WTC11 (cell line): ENCODE results near the gene NPW. TPM values are rescaled to one million over a fixed set of nuclear protein-coding genes. Genes with fewer than 3 reads are reported as not detected.

ENCODE experiments used
- ATAC-seq: fragments of 200-7000 bp; cut with Tn5 transposase; 2 replicates; pipeline ENCODE4 v1.10.0; 2021; ENCODE audit warnings: mild to moderate bottlenecking, moderate library complexity
- CTCF ChIA-PET: fragments of 300-600 bp; sonication (Branson Sonifier 250); formaldehyde crosslinking; loops from one replicate; lab custom pipeline; 2021; ENCODE audit warnings: antibody characterized with exemption; lab: Charles Lee
- POLR2A ChIA-PET: fragments of 350-600 bp; sonication (Branson Sonifier 250); formaldehyde crosslinking; loops from one replicate; lab custom pipeline; 2021; ENCODE audit warnings: antibody characterized with exemption; lab: Charles Lee
- DNase-seq: peaks from one replicate; pipeline ENCODE4 v3.0.0; 2021; ENCODE audit warnings: low spot score
- H3K27ac Mint-ChIP-seq: 2 replicates; pipeline ENCODE4 v1.8.0; 2021; ENCODE audit warnings: mixed read lengths
- H3K27me3 Mint-ChIP-seq: 2 replicates; pipeline ENCODE4 v1.8.0; 2021; ENCODE audit warnings: low read depth, mild to moderate bottlenecking, moderate library complexity, mixed read lengths
- H3K36me3 Mint-ChIP-seq: 2 replicates; pipeline ENCODE4 v1.8.0; 2021; ENCODE audit warnings: mixed read lengths
- H3K4me1 Mint-ChIP-seq: 2 replicates; pipeline ENCODE4 v1.8.0; 2022; ENCODE audit warnings: mixed read lengths
- H3K4me3 Mint-ChIP-seq: 2 replicates; pipeline ENCODE4 v1.8.0; 2021; ENCODE audit warnings: mild to moderate bottlenecking, moderate library complexity, mixed read lengths
- H3K9me3 Mint-ChIP-seq: 2 replicates; pipeline ENCODE4 v1.8.0; 2021; ENCODE audit warnings: mixed read lengths
- ARID4B ChIP-seq: sonication (generic); formaldehyde crosslinking; IDR thresholded peaks from 2 replicates; pipeline ENCODE4 v1.8.0; 2023; ENCODE audit warnings: missing genetic modification reagents, mild to moderate bottlenecking, borderline replicate concordance
- ATF1 ChIP-seq: sonication (generic); formaldehyde crosslinking; IDR thresholded peaks from 2 replicates; pipeline ENCODE4 v1.8.1; 2023; ENCODE audit warnings: mild to moderate bottlenecking, moderate library complexity, missing genetic modification reagents
- CREM ChIP-seq: sonication (generic); formaldehyde crosslinking; IDR thresholded peaks from 2 replicates; pipeline ENCODE4 v1.8.1; 2022; ENCODE audit warnings: mild to moderate bottlenecking, missing genetic modification reagents, moderate library complexity
- ELF4 ChIP-seq: sonication (generic); formaldehyde crosslinking; IDR thresholded peaks from 2 replicates; pipeline ENCODE4 v1.8.1; 2022; ENCODE audit warnings: low read depth, mild to moderate bottlenecking, moderate library complexity, missing genetic modification reagents
- EMX1 ChIP-seq: fragments of 250-450 bp; sonication (Bioruptor Pico); IDR thresholded peaks from 2 replicates; pipeline ENCODE4 v1.8.0; 2021; ENCODE audit warnings: mild to moderate bottlenecking
- FOXJ3 ChIP-seq: sonication (generic); formaldehyde crosslinking; IDR thresholded peaks from 2 replicates; pipeline ENCODE4 v1.9.0; 2021; ENCODE audit warnings: missing genetic modification reagents, mild to moderate bottlenecking, borderline replicate concordance
- FOXK1 ChIP-seq: sonication (generic); formaldehyde crosslinking; IDR thresholded peaks from 2 replicates; pipeline ENCODE4 v1.8.0; 2022; ENCODE audit warnings: mild to moderate bottlenecking, moderate library complexity, missing genetic modification reagents
- FOXP1 ChIP-seq: sonication (generic); formaldehyde crosslinking; IDR thresholded peaks from 2 replicates; pipeline ENCODE4 v1.8.0; 2022; ENCODE audit warnings: missing genetic modification reagents, mild to moderate bottlenecking, moderate library complexity, borderline replicate concordance
- IRF2 ChIP-seq: sonication (generic); formaldehyde crosslinking; IDR thresholded peaks from 2 replicates; pipeline ENCODE4 v1.8.0; 2022; ENCODE audit warnings: low read depth, missing genetic modification reagents, borderline replicate concordance
- NFYB ChIP-seq: sonication (generic); formaldehyde crosslinking; conservative IDR thresholded peaks from 2 replicates; pipeline ENCODE4 v1.8.0; 2022; ENCODE audit warnings: low read depth, missing genetic modification reagents
- PRDM15 ChIP-seq: sonication (generic); formaldehyde crosslinking; IDR thresholded peaks from 2 replicates; pipeline ENCODE4 v1.8.0; 2022; ENCODE audit warnings: missing genetic modification reagents
- RELA ChIP-seq: sonication (generic); formaldehyde crosslinking; IDR thresholded peaks from 2 replicates; pipeline ENCODE4 v1.8.1; 2022; ENCODE audit warnings: missing genetic modification reagents, mild to moderate bottlenecking, borderline replicate concordance
- TEAD4 ChIP-seq: sonication (generic); formaldehyde crosslinking; IDR thresholded peaks from 2 replicates; pipeline ENCODE4 v1.8.0; 2022; ENCODE audit warnings: mild to moderate bottlenecking, missing genetic modification reagents
- ZNF396 ChIP-seq: fragments of 250-450 bp; sonication (Bioruptor Pico); IDR thresholded peaks from 2 replicates; pipeline ENCODE4 v1.8.0; 2021; ENCODE audit warnings: mild to moderate bottlenecking, moderate library complexity, borderline replicate concordance
- total RNA-seq: library from RNA; stranded (reverse); gene quantifications from 3 replicates; pipeline ENCODE4 v1.2.3, GENCODE V29; 2021
- TF ChIP-seq, protein P1 (sequence below): sonication (generic); formaldehyde crosslinking; IDR thresholded peaks from 2 replicates; pipeline ENCODE4 v1.8.1; 2022; ENCODE audit warnings: mild to moderate bottlenecking, missing genetic modification reagents, moderate library complexity, borderline replicate concordance
- TF ChIP-seq, protein P2 (sequence below): sonication (generic); formaldehyde crosslinking; conservative IDR thresholded peaks from 2 replicates; pipeline ENCODE4 v1.8.1; 2023; ENCODE audit warnings: mild to moderate bottlenecking, low read depth, missing genetic modification reagents, moderate library complexity

Gene NPW
- total RNA-seq, 1 experiment from 2014 or later = 15.2 TPM

DNA sequence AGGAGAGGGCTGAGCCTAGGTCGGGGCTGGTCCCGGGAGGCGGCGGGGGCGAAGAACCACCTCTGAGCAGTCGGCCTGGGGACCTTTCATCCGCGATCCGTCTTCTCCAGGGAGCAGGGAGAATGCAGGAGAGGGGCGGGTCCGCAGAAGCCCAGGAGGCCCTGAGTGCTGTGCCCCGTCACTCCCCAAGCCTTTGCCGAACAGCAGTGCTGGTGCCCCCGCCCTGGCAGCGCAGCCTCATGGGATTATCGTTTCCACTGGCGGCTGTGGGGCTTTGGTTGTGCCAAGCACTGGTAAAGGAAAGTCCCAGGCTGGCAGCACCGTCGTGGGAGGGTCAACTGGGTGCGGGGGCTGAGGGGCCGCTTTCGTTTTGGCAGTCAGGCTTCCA lies 47.1 kb upstream of the NPW start:
- TF ChIP-seq PRDM15 (no peak), RELA (no peak), TEAD4 (CRISPR knock-in tag) (no peak), ATF1 (CRISPR knock-in tag) (no peak), FOXP1 (CRISPR knock-in tag) (no peak), NFYB (CRISPR knock-in tag) (no peak), ZNF396 (CRISPR knock-in tag) (no peak), ELF4 (CRISPR knock-in tag) (no peak), EMX1 (CRISPR knock-in tag) (no peak), CREM (no peak)
- TF ChIP-seq, protein P1, sequence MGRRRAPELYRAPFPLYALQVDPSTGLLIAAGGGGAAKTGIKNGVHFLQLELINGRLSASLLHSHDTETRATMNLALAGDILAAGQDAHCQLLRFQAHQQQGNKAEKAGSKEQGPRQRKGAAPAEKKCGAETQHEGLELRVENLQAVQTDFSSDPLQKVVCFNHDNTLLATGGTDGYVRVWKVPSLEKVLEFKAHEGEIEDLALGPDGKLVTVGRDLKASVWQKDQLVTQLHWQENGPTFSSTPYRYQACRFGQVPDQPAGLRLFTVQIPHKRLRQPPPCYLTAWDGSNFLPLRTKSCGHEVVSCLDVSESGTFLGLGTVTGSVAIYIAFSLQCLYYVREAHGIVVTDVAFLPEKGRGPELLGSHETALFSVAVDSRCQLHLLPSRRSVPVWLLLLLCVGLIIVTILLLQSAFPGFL (CRISPR knock-in tag) = no peak
- TF ChIP-seq, protein P2, sequence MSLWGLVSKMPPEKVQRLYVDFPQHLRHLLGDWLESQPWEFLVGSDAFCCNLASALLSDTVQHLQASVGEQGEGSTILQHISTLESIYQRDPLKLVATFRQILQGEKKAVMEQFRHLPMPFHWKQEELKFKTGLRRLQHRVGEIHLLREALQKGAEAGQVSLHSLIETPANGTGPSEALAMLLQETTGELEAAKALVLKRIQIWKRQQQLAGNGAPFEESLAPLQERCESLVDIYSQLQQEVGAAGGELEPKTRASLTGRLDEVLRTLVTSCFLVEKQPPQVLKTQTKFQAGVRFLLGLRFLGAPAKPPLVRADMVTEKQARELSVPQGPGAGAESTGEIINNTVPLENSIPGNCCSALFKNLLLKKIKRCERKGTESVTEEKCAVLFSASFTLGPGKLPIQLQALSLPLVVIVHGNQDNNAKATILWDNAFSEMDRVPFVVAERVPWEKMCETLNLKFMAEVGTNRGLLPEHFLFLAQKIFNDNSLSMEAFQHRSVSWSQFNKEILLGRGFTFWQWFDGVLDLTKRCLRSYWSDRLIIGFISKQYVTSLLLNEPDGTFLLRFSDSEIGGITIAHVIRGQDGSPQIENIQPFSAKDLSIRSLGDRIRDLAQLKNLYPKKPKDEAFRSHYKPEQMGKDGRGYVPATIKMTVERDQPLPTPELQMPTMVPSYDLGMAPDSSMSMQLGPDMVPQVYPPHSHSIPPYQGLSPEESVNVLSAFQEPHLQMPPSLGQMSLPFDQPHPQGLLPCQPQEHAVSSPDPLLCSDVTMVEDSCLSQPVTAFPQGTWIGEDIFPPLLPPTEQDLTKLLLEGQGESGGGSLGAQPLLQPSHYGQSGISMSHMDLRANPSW (CRISPR knock-in tag) = no peak
- no peaks in the 10 kb centered on the region for H3K27me3 Mint-ChIP-seq
- H3K27ac Mint-ChIP-seq = no peak overlapping the region
- peak overlapping the region; percentile 98 for H3K4me3 Mint-ChIP-seq
- ChIA-PET POLR2A (interaction anchor here (0.9 to 2.6 kb wide), 3 partner anchors 11 to 76 kb away, joined by 3 to 10 read pairs (median 4); partner anchors contain the start of gene TSC2), CTCF (interaction anchor here (1.3 to 1.4 kb wide), 2 partner anchors 32 to 50 kb away, joined by 4 to 9 read pairs; no protein-coding TSS in a partner anchor)
- ATAC-seq (0 out of 2 replicates have a peak, but pooled peaks have one; percentile 6), DNase-seq (no peak)
- no peaks in the 10 kb centered on the region for H3K9me3 Mint-ChIP-seq
- peaks cover 15% of the 10 kb centered on the region for H3K4me1 Mint-ChIP-seq
- H3K36me3 Mint-ChIP-seq = peaks cover 10% of the 10 kb centered on the region

GRCh38 chr16:1973461-1974156 lies 46.0 kb upstream of the NPW start:
- ATAC-seq = no peak
- Mint-ChIP-seq H3K27me3 (no peaks in the 10 kb centered on the region), H3K27ac (no peak overlapping the region), H3K36me3 (peaks cover 10% of the 10 kb centered on the region), H3K4me1 (peaks cover 15% of the 10 kb centered on the region), H3K4me3 (peak overlapping the region; percentile 98), H3K9me3 (no peaks in the 10 kb centered on the region)
- DNase-seq = no peak
- ChIA-PET POLR2A (no interaction called here), CTCF (no interaction called here)
- TF ChIP-seq FOXJ3 (CRISPR knock-in tag) = no peak
- TF ChIP-seq, protein P2 (CRISPR knock-in tag) = no peak
- no peak for TF ChIP-seq FOXK1
- no peak for TF ChIP-seq IRF2 (CRISPR knock-in tag)
- no peak for TF ChIP-seq ARID4B (CRISPR knock-in tag)
